Measurements from ENCODE around the gene PHLPP1.

DNA sequence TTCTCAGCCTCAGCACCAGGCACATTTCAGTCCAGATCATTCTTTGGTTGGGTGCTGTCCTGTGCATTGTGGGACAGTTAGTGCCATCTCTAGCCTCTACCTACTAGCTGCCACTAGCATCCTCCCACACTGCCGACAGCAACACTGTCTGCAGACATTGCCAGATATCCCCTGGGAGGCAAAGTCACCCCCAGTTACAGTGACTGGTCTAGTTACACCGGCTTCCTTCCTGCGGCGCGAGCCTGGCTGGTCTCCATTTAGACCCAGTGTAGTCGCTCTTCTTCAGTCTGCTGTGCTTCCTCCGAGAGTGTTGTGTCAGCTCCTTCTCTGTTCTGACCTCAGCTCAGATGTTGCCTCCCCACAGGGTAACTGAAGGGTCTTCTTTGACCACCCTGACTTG lies 283.1 kb downstream of the PHLPP1 start:
- TF ChIP-seq CTCF (conservative IDR thresholded peaks at IDR 0.05 in 1 of 2, IDR thresholded peaks at IDR 0.05 in 1 of 2; ENCODE audit: low read depth in 1 of 2, low read length in 2 of 2) (no peak), EZH2 (IDR thresholded peaks at IDR 0.05; ENCODE audit: low read length, missing control alignments) (no peak)
